ENCODE measurements around the gene NME3. TPM values are rescaled to one million over a fixed set of nuclear protein-coding genes. Genes with fewer than 3 reads are reported as not detected.

NME3 gene
- total and polyA plus RNA-seq, 2 of the 4 experiments (the other 2 are of a cell fraction), result 12.7 to 41.2 TPM

GRCh38 chr16:1767116-1767994, 4.0 kb downstream of the NME3 start:
- Histone ChIP-seq H4K91ac (ENCODE audit: insufficient read depth, low read depth, low read length) (no peak overlapping the region), H3K27ac (ENCODE audit: insufficient read depth, low read length) (no peak overlapping the region), H4K20me1 (ENCODE audit: insufficient read depth, low read length) (peaks cover 22% of the 10 kb centered on the region), H2AK5ac (ENCODE audit: low read depth, low read length) (no peak overlapping the region), H3K4me3 (ENCODE audit: insufficient read depth, low read depth, low read length) (no peak overlapping the region), H3K79me1 (ENCODE audit: low read depth in 1 of 2, low read length in 2 of 2) (peaks cover 7 to 25% of the 10 kb centered on the region in 2 experiments; a peak in 3 of 4 replicates), H3K4me1 (ENCODE audit: control insufficient read depth, insufficient read depth, low read length) (peaks cover 5% of the 10 kb centered on the region), H3K27me3 (ENCODE audit: control insufficient read depth, insufficient read depth, low read length) (no peaks in the 10 kb centered on the region), H4K8ac (ENCODE audit: low read depth in 2 of 2, low read length in 2 of 2) (no peak overlapping the region), H3K36me3 (ENCODE audit: control insufficient read depth, insufficient read depth, low read length) (peaks cover 64% of the 10 kb centered on the region), H2BK5ac (ENCODE audit: low read depth, low read length, poor library complexity, severe bottlenecking) (no peak overlapping the region), H3K14ac (replicated peaks; ENCODE audit: low read depth, low read length) (no peak overlapping the region), H2BK120ac (ENCODE audit: low read depth, low read length) (no peak overlapping the region), H4K5ac (ENCODE audit: low read depth, low read length) (no peak overlapping the region), H3K56ac (ENCODE audit: extremely low read depth, insufficient read depth, low read length) (no peak overlapping the region), H2AK9ac (replicated peaks; ENCODE audit: low read depth, low read length, poor library complexity) (no peak overlapping the region), H3K4me2 (ENCODE audit: low read depth, low read length) (no peak overlapping the region), H2AFZ (replicated peaks; ENCODE audit: low read length, poor library complexity) (no peak overlapping the region), H2BK15ac (ENCODE audit: low read depth, low read length) (no peak overlapping the region), H3K18ac (ENCODE audit: low read depth, low read length) (no peak overlapping the region), H2BK20ac (ENCODE audit: low read depth, low read length) (no peak overlapping the region), H3K9me1 (ENCODE audit: insufficient read depth, low read length) (no peaks in the 10 kb centered on the region), H3K23ac (ENCODE audit: low read depth, low read length) (no peak overlapping the region), H3K9me3 (ENCODE audit: control insufficient read depth, insufficient read depth, low read length) (no peaks in the 10 kb centered on the region), H3K9ac (ENCODE audit: low read depth, low read length) (no peak overlapping the region), H3K4ac (ENCODE audit: low read depth, low read length) (no peak overlapping the region)
- BruUV-seq (replicated peaks), result no TSS peak
- CTCF ChIA-PET, result no interaction called here
- 96% methylated on average over 13 of the region's 42 CpGs; no CpG with 5 or more reads in 1 of the 2 experiments for WGBS, 2 experiments (ENCODE audit: extremely low coverage in 2 of 2, insufficient read length in 1 of 2)
- dilution Hi-C loops (cut with HindIII; ENCODE audit: low sequenced_read_pairs, unreplicated experiment), result no loop called here
- in situ Hi-C loops (cut with MboI; ENCODE audit: low sequenced_read_pairs), result no loop called here
- TF ChIP-seq CHD1 (IDR thresholded peaks at IDR 0.05; ENCODE audit: low read depth, low read length) (no peak), NFE2L2 (IDR thresholded peaks at IDR 0.05; ENCODE audit: low read depth, low read length) (no peak), CEBPB (IDR thresholded peaks at IDR 0.05; ENCODE audit: low read depth, low read length) (no peak), MAFK (IDR thresholded peaks at IDR 0.05; ENCODE audit: low read depth, low read length) (no peak), RAD21 (IDR thresholded peaks at IDR 0.05; ENCODE audit: low read length) (no peak), POLR2A (IDR thresholded peaks at IDR 0.05; ENCODE audit: low read depth, low read length) (no peak), FOS (IDR thresholded peaks at IDR 0.05; ENCODE audit: low read depth, low read length) (no peak), BHLHE40 (IDR thresholded peaks at IDR 0.05; ENCODE audit: low read depth, low read length) (no peak), RCOR1 (IDR thresholded peaks at IDR 0.05; ENCODE audit: insufficient replicate concordance, low read length) (no peak), USF2 (IDR thresholded peaks at IDR 0.05; ENCODE audit: low read depth, low read length) (no peak), SMC3 (IDR thresholded peaks at IDR 0.05; ENCODE audit: low read depth, low read length) (no peak), RFX5 (IDR thresholded peaks at IDR 0.05; ENCODE audit: low read depth, low read length) (no peak), MXI1 (IDR thresholded peaks at IDR 0.05; ENCODE audit: borderline replicate concordance, low read depth, low read length) (no peak), ELK1 (IDR thresholded peaks at IDR 0.05; ENCODE audit: borderline replicate concordance, low read depth, low read length) (no peak)
- ATAC-seq (ENCODE audit: low read depth) (no peak), DNase-seq (no peak)
- POLR2A ChIA-PET (ENCODE audit: unreplicated experiment), result no interaction called here
- intact Hi-C loops (cut with micrococcal nuclease), result no loop called here
